ENCODE measurements around the gene BLOC1S2. TPM values are rescaled to one million over a fixed set of nuclear protein-coding genes. Genes with fewer than 3 reads are reported as not detected.

Gene BLOC1S2
- total and polyA plus RNA-seq, 2 experiments from 2014 or later: 69.0 to 72.8 TPM

DNA sequence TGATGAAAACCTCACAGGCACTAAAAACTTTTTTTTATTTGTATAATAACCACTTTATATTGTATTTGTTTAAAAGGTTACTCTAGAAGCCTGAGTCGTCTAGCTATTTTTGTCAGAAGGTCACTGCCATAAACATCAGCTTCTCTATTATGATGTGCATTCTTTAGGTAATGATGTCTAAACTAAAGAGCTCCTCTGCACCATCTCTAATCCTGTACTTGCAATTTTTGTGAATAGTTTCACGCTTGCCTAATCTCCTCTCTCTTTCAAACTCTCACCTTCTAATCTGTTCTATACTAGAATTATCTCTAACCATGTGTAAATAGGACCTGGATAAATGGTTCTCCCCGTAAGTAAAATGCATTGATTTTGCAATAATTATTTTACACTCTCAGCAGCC lies 46.6 kb downstream of the BLOC1S2 start:
- no peaks in the 10 kb centered on the region for H3K4me1 ChIP-seq (ENCODE audit: insufficient read depth)
- H3K79me2 ChIP-seq (replicated peaks; ENCODE audit: insufficient read depth): no peaks in the 10 kb centered on the region
- H3K4me3 ChIP-seq: no peak overlapping the region
- H3K27me3 ChIP-seq (ENCODE audit: insufficient read depth): no peaks in the 10 kb centered on the region
- peaks cover 15% of the 10 kb centered on the region for H3K36me3 ChIP-seq (ENCODE audit: insufficient read depth)
- no peak overlapping the region for H3K4me2 ChIP-seq
- TF ChIP-seq ZNF331 (CRISPR knock-in tag; IDR thresholded peaks at IDR 0.05; ENCODE audit: low read depth) (no peak), POLR2AphosphoS5 (IDR thresholded peaks at IDR 0.05; ENCODE audit: low read depth) (no peak), EZH2phosphoT487 (IDR thresholded peaks at IDR 0.05; ENCODE audit: unreplicated experiment) (no peak), CREB1 (CRISPR knock-in tag; IDR thresholded peaks at IDR 0.05; ENCODE audit: low read depth) (no peak), ZNF114 (CRISPR knock-in tag; IDR thresholded peaks at IDR 0.05) (no peak), JUNB (IDR thresholded peaks at IDR 0.05; ENCODE audit: unreplicated experiment) (no peak), NANOG (IDR thresholded peaks at IDR 0.05; ENCODE audit: borderline replicate concordance) (no peak), STAT1 (IDR thresholded peaks at IDR 0.05; ENCODE audit: unreplicated experiment) (no peak), EZH2 (IDR thresholded peaks at IDR 0.05; ENCODE audit: low read depth, unreplicated experiment) (no peak)
- TF ChIP-seq, protein P1, sequence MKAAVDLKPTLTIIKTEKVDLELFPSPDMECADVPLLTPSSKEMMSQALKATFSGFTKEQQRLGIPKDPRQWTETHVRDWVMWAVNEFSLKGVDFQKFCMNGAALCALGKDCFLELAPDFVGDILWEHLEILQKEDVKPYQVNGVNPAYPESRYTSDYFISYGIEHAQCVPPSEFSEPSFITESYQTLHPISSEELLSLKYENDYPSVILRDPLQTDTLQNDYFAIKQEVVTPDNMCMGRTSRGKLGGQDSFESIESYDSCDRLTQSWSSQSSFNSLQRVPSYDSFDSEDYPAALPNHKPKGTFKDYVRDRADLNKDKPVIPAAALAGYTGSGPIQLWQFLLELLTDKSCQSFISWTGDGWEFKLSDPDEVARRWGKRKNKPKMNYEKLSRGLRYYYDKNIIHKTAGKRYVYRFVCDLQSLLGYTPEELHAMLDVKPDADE (IDR thresholded peaks at IDR 0.05): no peak
- TF ChIP-seq, protein P2, sequence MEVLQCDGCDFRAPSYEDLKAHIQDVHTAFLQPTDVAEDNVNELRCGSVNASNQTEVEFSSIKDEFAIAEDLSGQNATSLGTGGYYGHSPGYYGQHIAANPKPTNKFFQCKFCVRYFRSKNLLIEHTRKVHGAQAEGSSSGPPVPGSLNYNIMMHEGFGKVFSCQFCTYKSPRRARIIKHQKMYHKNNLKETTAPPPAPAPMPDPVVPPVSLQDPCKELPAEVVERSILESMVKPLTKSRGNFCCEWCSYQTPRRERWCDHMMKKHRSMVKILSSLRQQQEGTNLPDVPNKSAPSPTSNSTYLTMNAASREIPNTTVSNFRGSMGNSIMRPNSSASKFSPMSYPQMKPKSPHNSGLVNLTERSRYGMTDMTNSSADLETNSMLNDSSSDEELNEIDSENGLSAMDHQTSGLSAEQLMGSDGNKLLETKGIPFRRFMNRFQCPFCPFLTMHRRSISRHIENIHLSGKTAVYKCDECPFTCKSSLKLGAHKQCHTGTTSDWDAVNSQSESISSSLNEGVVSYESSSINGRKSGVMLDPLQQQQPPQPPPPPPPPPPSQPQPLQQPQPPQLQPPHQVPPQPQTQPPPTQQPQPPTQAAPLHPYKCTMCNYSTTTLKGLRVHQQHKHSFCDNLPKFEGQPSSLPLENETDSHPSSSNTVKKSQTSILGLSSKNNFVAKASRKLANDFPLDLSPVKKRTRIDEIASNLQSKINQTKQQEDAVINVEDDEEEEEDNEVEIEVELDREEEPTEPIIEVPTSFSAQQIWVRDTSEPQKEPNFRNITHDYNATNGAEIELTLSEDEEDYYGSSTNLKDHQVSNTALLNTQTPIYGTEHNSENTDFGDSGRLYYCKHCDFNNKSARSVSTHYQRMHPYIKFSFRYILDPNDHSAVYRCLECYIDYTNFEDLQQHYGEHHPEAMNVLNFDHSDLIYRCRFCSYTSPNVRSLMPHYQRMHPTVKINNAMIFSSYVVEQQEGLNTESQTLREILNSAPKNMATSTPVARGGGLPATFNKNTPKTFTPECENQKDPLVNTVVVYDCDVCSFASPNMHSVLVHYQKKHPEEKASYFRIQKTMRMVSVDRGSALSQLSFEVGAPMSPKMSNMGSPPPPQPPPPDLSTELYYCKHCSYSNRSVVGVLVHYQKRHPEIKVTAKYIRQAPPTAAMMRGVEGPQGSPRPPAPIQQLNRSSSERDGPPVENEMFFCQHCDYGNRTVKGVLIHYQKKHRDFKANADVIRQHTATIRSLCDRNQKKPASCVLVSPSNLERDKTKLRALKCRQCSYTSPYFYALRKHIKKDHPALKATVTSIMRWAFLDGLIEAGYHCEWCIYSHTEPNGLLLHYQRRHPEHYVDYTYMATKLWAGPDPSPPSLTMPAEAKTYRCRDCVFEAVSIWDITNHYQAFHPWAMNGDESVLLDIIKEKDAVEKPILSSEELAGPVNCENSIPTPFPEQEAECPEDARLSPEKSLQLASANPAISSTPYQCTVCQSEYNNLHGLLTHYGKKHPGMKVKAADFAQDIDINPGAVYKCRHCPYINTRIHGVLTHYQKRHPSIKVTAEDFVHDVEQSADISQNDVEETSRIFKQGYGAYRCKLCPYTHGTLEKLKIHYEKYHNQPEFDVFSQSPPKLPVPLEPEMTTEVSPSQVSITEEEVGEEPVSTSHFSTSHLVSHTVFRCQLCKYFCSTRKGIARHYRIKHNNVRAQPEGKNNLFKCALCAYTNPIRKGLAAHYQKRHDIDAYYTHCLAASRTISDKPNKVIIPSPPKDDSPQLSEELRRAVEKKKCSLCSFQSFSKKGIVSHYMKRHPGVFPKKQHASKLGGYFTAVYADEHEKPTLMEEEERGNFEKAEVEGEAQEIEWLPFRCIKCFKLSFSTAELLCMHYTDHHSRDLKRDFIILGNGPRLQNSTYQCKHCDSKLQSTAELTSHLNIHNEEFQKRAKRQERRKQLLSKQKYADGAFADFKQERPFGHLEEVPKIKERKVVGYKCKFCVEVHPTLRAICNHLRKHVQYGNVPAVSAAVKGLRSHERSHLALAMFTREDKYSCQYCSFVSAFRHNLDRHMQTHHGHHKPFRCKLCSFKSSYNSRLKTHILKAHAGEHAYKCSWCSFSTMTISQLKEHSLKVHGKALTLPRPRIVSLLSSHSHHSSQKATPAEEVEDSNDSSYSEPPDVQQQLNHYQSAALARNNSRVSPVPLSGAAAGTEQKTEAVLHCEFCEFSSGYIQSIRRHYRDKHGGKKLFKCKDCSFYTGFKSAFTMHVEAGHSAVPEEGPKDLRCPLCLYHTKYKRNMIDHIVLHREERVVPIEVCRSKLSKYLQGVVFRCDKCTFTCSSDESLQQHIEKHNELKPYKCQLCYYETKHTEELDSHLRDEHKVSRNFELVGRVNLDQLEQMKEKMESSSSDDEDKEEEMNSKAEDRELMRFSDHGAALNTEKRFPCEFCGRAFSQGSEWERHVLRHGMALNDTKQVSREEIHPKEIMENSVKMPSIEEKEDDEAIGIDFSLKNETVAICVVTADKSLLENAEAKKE (CRISPR knock-in tag; IDR thresholded peaks at IDR 0.05): no peak
- TF ChIP-seq, protein P3, sequence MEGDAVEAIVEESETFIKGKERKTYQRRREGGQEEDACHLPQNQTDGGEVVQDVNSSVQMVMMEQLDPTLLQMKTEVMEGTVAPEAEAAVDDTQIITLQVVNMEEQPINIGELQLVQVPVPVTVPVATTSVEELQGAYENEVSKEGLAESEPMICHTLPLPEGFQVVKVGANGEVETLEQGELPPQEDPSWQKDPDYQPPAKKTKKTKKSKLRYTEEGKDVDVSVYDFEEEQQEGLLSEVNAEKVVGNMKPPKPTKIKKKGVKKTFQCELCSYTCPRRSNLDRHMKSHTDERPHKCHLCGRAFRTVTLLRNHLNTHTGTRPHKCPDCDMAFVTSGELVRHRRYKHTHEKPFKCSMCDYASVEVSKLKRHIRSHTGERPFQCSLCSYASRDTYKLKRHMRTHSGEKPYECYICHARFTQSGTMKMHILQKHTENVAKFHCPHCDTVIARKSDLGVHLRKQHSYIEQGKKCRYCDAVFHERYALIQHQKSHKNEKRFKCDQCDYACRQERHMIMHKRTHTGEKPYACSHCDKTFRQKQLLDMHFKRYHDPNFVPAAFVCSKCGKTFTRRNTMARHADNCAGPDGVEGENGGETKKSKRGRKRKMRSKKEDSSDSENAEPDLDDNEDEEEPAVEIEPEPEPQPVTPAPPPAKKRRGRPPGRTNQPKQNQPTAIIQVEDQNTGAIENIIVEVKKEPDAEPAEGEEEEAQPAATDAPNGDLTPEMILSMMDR (conservative IDR thresholded peaks at IDR 0.05; ENCODE audit: low read depth in 2 of 2): no peak
- TF ChIP-seq, protein P4, sequence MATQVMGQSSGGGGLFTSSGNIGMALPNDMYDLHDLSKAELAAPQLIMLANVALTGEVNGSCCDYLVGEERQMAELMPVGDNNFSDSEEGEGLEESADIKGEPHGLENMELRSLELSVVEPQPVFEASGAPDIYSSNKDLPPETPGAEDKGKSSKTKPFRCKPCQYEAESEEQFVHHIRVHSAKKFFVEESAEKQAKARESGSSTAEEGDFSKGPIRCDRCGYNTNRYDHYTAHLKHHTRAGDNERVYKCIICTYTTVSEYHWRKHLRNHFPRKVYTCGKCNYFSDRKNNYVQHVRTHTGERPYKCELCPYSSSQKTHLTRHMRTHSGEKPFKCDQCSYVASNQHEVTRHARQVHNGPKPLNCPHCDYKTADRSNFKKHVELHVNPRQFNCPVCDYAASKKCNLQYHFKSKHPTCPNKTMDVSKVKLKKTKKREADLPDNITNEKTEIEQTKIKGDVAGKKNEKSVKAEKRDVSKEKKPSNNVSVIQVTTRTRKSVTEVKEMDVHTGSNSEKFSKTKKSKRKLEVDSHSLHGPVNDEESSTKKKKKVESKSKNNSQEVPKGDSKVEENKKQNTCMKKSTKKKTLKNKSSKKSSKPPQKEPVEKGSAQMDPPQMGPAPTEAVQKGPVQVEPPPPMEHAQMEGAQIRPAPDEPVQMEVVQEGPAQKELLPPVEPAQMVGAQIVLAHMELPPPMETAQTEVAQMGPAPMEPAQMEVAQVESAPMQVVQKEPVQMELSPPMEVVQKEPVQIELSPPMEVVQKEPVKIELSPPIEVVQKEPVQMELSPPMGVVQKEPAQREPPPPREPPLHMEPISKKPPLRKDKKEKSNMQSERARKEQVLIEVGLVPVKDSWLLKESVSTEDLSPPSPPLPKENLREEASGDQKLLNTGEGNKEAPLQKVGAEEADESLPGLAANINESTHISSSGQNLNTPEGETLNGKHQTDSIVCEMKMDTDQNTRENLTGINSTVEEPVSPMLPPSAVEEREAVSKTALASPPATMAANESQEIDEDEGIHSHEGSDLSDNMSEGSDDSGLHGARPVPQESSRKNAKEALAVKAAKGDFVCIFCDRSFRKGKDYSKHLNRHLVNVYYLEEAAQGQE (IDR thresholded peaks at IDR 0.05; ENCODE audit: unreplicated experiment): no peak
- H3K27ac ChIP-seq (ENCODE audit: low read depth): no peak overlapping the region
- ATAC-seq (no peak), DNase-seq (ENCODE audit: low spot score) (no peak)
- Mint-ChIP-seq H3K4me1 (no peaks in the 10 kb centered on the region), H3K27me3 (ENCODE audit: insufficient read depth, low read depth, poor library complexity) (peaks cover 3% of the 10 kb centered on the region), H3K27ac (no peak overlapping the region), H3K4me3 (no peak overlapping the region), H3K9me3 (no peaks in the 10 kb centered on the region), H3K36me3 (ENCODE audit: low read depth) (peaks cover 54% of the 10 kb centered on the region)
- H2AFZ ChIP-seq: no peak overlapping the region
- no peaks in the 10 kb centered on the region for H3F3A ChIP-seq (replicated peaks; ENCODE audit: low read depth)
- H4K20me1 ChIP-seq (replicated peaks; ENCODE audit: insufficient read depth): peaks cover 5% of the 10 kb centered on the region; the same call in 1 of the 2 replicates
- H3K9me2 ChIP-seq (ENCODE audit: insufficient read depth): no peaks in the 10 kb centered on the region

Measured in GM23338 (cell line).